ENCODE results near the gene HELZ2.
"Not testable (repeated sequence)": the region's sequence is repeated elsewhere in the genome, so short reads cannot be mapped to it uniquely, and the experiment has no call there.

The HELZ2 gene

DNA sequence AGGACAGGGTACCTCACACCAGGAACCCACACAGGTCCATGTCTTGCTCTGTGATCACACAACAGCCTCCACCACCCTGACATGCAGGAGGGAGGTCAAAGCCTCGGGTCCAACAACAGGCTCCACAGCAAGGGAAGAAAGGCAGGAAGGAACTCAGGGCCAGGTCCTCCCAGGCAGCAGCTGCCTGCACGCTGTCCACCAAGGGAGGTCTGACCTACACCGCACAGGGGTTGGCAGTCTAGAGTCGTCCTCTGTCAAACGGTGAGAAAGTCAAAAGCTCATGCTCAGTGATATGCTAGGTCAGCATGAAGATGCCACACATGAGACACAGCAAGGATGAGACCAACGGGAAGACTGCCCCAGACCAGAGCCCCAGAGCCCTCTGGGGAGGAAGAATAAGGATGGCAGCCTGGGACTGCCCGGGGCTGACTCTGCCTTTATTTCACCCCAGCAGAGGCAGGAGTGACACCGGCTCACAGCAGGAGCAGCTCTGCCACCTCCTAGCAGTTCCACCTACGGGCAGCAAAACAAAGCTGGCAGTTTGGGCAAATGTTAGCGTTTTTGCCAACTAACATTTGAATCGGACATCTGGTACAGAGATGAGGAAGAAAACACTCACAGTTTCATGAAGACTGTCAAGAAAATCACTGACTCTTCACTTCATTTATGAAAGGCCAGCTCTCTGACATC is 44.4 kb upstream of the HELZ2 start:
- H3K4me3 ChIP-seq (ENCODE audit: low read depth, low read length): no peak overlapping the region
- TF ChIP-seq, protein P1, sequence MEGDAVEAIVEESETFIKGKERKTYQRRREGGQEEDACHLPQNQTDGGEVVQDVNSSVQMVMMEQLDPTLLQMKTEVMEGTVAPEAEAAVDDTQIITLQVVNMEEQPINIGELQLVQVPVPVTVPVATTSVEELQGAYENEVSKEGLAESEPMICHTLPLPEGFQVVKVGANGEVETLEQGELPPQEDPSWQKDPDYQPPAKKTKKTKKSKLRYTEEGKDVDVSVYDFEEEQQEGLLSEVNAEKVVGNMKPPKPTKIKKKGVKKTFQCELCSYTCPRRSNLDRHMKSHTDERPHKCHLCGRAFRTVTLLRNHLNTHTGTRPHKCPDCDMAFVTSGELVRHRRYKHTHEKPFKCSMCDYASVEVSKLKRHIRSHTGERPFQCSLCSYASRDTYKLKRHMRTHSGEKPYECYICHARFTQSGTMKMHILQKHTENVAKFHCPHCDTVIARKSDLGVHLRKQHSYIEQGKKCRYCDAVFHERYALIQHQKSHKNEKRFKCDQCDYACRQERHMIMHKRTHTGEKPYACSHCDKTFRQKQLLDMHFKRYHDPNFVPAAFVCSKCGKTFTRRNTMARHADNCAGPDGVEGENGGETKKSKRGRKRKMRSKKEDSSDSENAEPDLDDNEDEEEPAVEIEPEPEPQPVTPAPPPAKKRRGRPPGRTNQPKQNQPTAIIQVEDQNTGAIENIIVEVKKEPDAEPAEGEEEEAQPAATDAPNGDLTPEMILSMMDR (IDR thresholded peaks at IDR 0.05; ENCODE audit: low read depth, low read length): no peak

DNA sequence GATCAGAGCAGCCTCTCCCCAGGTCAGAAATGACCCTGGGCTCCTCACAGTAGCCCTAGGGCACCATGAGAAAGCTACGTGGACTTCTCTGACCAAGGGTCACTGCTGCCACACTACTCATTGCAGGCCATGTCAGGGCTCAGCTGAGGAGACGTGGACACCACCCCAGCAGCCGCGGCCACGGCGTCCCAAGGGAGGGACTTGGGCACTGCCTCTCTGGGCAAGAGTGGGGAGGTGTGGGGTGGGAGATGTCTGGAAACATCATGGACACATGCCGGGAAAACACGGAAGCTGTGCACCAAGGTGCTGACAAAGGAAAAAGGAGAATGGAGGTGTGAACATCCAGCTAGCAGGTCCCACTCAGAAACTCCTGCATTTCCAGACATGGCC is 43.8 kb upstream of the HELZ2 start:
- TF ChIP-seq, protein P1 (IDR thresholded peaks at IDR 0.05; ENCODE audit: low read depth, low read length): no peak
- H3K4me3 ChIP-seq (ENCODE audit: low read depth, low read length): no peak overlapping the region

DNA sequence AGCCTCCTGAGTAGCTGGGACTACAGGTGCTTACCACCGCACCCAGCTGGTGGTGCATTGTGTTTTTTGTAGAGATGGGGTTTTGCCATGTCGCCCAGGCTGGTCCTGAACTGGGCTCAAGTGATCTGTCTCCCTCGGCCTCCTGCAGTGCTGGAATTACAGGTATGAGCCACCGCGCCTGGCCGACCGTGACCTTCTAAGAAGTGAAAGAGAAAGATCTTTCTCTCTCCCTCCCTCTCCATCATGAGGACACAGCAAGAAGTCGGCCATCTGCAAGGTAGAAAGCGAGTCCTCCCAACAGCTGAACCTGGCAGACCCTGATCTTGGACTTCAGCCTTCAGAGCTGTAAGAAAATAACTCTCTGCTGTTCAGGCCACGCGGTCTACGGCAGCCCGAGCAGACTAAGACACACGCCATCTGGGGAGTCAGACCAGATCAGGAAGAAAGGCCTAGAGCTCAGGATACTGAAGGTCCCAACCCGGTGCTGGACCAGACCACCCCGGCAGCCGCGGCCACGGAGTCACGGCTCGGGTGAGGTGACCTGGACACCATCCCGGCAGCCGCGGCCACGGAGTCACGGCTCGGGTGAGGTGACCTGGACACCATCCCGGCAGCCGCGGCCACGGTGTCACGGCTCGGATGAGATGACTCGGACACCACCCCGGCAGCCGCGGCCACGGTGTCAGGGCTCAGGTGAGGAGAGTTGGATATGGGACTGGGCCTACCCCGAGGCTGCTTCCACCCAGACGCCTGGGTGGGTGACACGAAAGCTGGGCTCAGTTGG is 43.2 kb upstream of the HELZ2 start:
- no peak overlapping the region for H3K4me3 ChIP-seq (ENCODE audit: low read depth, low read length)
- TF ChIP-seq, protein P1 (IDR thresholded peaks at IDR 0.05; ENCODE audit: low read depth, low read length): no peak

DNA sequence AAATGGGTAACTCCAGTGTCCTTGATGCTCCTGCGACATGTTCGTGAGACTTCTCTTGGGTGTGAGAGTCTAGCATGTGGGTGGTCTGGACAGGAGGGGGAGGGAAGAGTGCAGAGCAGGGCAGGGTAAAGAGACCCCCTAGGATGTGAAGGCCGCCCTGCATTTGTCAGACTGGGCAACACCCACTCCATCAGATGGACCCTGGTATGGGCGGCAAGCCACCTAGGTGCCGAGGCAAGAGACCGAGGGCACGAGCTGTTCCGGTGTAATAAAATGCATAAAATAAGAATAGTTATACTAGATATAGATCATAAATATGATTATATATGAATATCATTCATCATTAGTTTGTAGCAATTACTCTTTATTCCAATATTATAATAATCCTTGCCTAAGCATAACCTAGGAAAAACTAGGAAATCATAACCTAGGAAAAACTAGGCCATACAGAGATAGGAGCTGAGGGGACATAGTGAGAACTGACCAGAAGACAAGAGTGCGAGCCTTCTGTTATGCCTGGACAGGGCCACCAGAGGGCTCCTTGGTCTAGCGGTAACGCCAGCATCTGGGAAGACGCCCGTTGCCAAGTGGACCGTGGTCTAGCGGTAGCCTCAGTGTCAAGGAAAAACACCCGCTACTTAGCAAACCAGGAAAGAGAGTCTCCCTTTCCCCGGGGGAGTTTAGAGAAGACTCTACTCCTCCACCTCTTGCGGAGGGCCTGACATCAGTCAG is 40.0 kb upstream of the HELZ2 start:
- TF ChIP-seq, protein P1 (IDR thresholded peaks at IDR 0.05; ENCODE audit: low read depth, low read length): 0 out of 2 replicates have a peak, but pooled peaks have one; percentile 6
- H3K4me3 ChIP-seq (ENCODE audit: low read depth, low read length): not testable (repeated sequence)

DNA sequence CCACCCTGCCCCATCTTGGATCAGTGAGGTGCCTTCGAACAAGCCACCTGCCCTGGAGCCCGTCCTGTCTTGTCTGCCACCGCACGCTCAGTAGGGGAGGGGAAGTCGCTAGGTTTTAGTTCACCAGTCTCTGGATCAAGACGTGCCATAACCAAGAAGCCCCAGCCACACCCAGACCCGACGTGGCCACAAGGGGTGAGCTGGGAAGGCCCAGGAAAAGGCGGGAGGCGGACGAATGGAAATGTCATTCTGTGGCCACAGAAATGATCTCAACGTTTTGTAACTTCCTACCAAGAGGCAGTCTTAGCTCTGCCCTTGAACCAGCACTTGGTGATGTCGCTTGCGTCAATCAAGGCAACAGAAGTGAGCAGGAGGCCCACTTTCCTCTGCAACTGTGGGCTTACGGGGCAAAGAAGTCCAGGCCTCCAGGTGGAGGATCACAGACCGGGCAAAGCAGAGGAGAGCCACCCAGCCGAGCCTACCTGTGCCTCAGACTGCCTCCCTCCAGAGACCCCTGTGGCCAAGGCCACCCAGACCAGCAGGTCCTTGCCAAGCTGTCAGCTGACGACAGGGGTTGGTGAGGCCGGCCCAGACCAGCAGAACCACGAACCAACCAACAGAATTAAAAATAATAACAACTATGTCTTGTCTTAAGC is 38.4 kb upstream of the HELZ2 start:
- TF ChIP-seq, protein P1 (IDR thresholded peaks at IDR 0.05; ENCODE audit: low read depth, low read length): no peak
- no peak overlapping the region for H3K4me3 ChIP-seq (ENCODE audit: low read depth, low read length)

DNA sequence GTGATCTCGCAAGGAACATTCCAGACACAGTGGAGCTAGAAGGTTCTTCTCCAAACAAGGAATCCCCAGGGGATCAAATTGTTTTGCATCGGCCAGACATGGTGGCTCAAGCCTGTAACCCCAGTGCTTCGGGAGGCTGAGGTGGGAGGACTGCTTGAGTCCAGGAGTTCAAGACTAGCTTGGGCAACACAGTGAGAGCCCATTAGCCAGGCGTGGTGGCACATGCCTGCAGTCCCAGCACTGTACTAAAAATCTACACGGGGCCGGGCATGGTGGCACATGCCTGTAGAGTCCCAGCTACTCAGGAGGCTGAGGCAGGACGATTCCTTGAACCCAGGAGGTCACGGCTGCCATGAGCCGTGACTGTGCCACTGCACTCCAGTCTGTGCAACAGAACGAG is 37.6 kb upstream of the HELZ2 start:
- TF ChIP-seq, protein P1 (IDR thresholded peaks at IDR 0.05; ENCODE audit: low read depth, low read length): no peak
- H3K4me3 ChIP-seq (ENCODE audit: low read depth, low read length): no peak overlapping the region
